ENCODE results near the gene RNF130. TPM values are rescaled to one million over a fixed set of nuclear protein-coding genes. Genes with fewer than 3 reads are reported as not detected.
A peak's percentile ranks its signal among the peaks of the same experiment; 100 is the strongest.

RNF130 gene
- total RNA-seq, 1 donor from 2014 or later, result 73.8 TPM

- H3K27ac Mint-ChIP-seq, result no peak overlapping the region
- no peak for DNase-seq (ENCODE audit: low spot score, unreplicated experiment)
- no peaks in the 10 kb centered on the region for H3K36me3 Mint-ChIP-seq (ENCODE audit: insufficient read depth)
- H3K4me3 Mint-ChIP-seq (ENCODE audit: low read depth), result no peak overlapping the region
- H3K27me3 Mint-ChIP-seq, result peaks cover 8% of the 10 kb centered on the region
- peaks cover 4% of the 10 kb centered on the region for H3K4me1 Mint-ChIP-seq (ENCODE audit: low read depth)
- H3K9me3 Mint-ChIP-seq (ENCODE audit: low read depth), result no peaks in the 10 kb centered on the region
- TF ChIP-seq CTCF (IDR thresholded peaks at IDR 0.05; ENCODE audit: unreplicated experiment), result no peak
Observed at GRCh38 chr5:179912951-179913350, 158.6 kb downstream of the RNF130 start.

- Mint-ChIP-seq H3K4me1 (ENCODE audit: low read depth) (peaks cover 4% of the 10 kb centered on the region), H3K27me3 (peaks cover 8% of the 10 kb centered on the region)
- no peak for DNase-seq (ENCODE audit: low spot score, unreplicated experiment)
Observed at GRCh38 chr5:179912386-179912785, 159.2 kb downstream of the RNF130 start.

DNA sequence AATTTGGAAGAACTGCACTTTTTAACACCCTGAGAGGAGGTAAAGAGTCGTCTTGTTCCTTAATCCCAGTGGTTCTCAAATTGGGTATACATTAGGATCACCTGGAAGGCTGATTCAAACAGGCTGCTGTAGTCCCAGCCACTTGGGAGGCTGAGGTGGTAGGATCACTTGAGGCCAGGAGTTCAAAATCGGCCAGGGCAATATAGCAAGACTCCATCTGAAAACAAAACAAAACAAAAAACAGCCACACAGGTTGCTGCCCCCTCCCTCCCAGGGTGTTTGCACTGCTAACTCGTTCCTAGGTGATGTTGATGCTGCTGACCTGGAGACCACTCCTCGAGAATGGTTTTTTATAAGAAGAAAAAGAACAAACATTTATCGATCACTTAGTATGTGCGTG lies 162.3 kb downstream of the RNF130 start:
- Mint-ChIP-seq H3K27ac (no peak overlapping the region), H3K4me3 (ENCODE audit: low read depth) (peak overlapping the region; percentile 68)

More at GRCh38 chr5:179912386-179912785, 159.2 kb downstream of the RNF130 start:
- Mint-ChIP-seq H3K36me3 (ENCODE audit: insufficient read depth) (no peaks in the 10 kb centered on the region), H3K4me3 (ENCODE audit: low read depth) (no peak overlapping the region), H3K9me3 (ENCODE audit: low read depth) (no peaks in the 10 kb centered on the region), H3K27ac (no peak overlapping the region)
- no peak for TF ChIP-seq CTCF (IDR thresholded peaks at IDR 0.05; ENCODE audit: unreplicated experiment)

DNA sequence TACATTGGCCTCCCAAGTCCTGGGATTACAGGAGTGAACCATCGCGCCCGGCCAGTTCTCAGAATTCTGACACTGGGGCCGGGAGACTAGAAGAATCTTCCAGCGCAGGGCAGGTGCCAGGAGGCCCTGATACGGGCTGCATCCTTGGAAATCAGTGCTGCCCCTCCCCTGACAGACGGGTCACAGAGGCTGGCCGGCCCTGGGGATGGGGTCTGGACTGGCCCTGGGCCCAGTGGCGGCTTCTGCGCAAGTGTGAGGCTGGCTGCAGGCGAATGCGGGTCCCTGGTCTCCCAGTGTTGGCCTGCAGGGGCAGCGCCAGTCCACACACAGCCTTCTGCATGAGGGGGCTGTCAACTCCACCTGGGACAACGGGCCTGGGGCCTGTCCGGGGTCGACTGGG lies 163.0 kb downstream of the RNF130 start:
- H3K27ac Mint-ChIP-seq, result no peak overlapping the region
- H3K4me1 Mint-ChIP-seq (ENCODE audit: low read depth), result peaks cover 3% of the 10 kb centered on the region
- peaks cover 8% of the 10 kb centered on the region for H3K27me3 Mint-ChIP-seq
- no peaks in the 10 kb centered on the region for H3K9me3 Mint-ChIP-seq (ENCODE audit: low read depth)
- peak overlapping the region; percentile 68 for H3K4me3 Mint-ChIP-seq (ENCODE audit: low read depth)
- TF ChIP-seq CTCF (IDR thresholded peaks at IDR 0.05; ENCODE audit: unreplicated experiment), result peak; percentile 43
- DNase-seq (ENCODE audit: low spot score, unreplicated experiment), result peak; percentile 28
- H3K36me3 Mint-ChIP-seq (ENCODE audit: insufficient read depth), result peaks cover 7% of the 10 kb centered on the region

More for the DNA sequence above, 162.3 kb downstream of the RNF130 start:
- H3K27me3 Mint-ChIP-seq, result peaks cover 8% of the 10 kb centered on the region
- no peak for DNase-seq (ENCODE audit: low spot score, unreplicated experiment)
- peaks cover 5% of the 10 kb centered on the region for H3K36me3 Mint-ChIP-seq (ENCODE audit: insufficient read depth)
- H3K4me1 Mint-ChIP-seq (ENCODE audit: low read depth), result peaks cover 7% of the 10 kb centered on the region
- TF ChIP-seq CTCF (IDR thresholded peaks at IDR 0.05; ENCODE audit: unreplicated experiment), result no peak
- no peaks in the 10 kb centered on the region for H3K9me3 Mint-ChIP-seq (ENCODE audit: low read depth)

- no peaks in the 10 kb centered on the region for H3K9me3 Mint-ChIP-seq (ENCODE audit: low read depth)
- peak; percentile 52 for DNase-seq (ENCODE audit: low spot score, unreplicated experiment)
- peaks cover 7% of the 10 kb centered on the region for H3K36me3 Mint-ChIP-seq (ENCODE audit: insufficient read depth)
- H3K27ac Mint-ChIP-seq, result peak within 1 kb of the TSS; percentile 45
- peaks cover 3% of the 10 kb centered on the region for H3K4me1 Mint-ChIP-seq (ENCODE audit: low read depth)
- TF ChIP-seq CTCF (IDR thresholded peaks at IDR 0.05; ENCODE audit: unreplicated experiment), result peak; percentile 51
- peaks cover 8% of the 10 kb centered on the region for H3K27me3 Mint-ChIP-seq
- H3K4me3 Mint-ChIP-seq (ENCODE audit: low read depth), result peak within 1 kb of the TSS; percentile 83
Observed at GRCh38 chr5:179907556-179908324, 163.8 kb downstream of the RNF130 start, which contains the start of gene TBC1D9B. Gene TBC1D9B (minus strand): TSS chr5:179907897. CDS start chr5:179907821, 76 bp downstream.
